Hematopoietic multipotent progenitor cell treated with erythropoietin and hydrocortisone succinate and interleukin-3 and kit ligand, for 17 days (in vitro differentiated cells): ENCODE data around the gene ATP6V1F.

Experiments
- DNase-seq: peaks from one replicate; pipeline ENCODE4 v3.0.0-alpha.2; 2015; ENCODE audit warnings: low spot score

ATP6V1F gene

GRCh38 chr7:128869138-128869943 is 6.7 kb downstream of the ATP6V1F start:
- no peak for DNase-seq

GRCh38 chr7:128869944-128870285 is 7.3 kb downstream of the ATP6V1F start:
- DNase-seq = no peak

GRCh38 chr7:128871050-128871449 is 8.4 kb downstream of the ATP6V1F start:
- no peak for DNase-seq

- no peak for DNase-seq
Measured at GRCh38 chr7:128872394-128872824, 9.8 kb downstream of the ATP6V1F start.

- no peak for DNase-seq
Measured at GRCh38 chr7:128873234-128873633, 10.6 kb downstream of the ATP6V1F start.

- DNase-seq = no peak
Measured at GRCh38 chr7:128874140-128875031, 11.7 kb downstream of the ATP6V1F start.

- no peak for DNase-seq
Measured at GRCh38 chr7:128875523-128875948, 12.9 kb downstream of the ATP6V1F start.

GRCh38 chr7:128876127-128876526 is 13.5 kb downstream of the ATP6V1F start:
- DNase-seq = no peak

- no peak for DNase-seq
Measured at GRCh38 chr7:128876586-128876977, 13.9 kb downstream of the ATP6V1F start.

- DNase-seq = no peak
Measured at GRCh38 chr7:128876978-128877755, 14.5 kb downstream of the ATP6V1F start.

GRCh38 chr7:128877756-128878120 is 15.1 kb downstream of the ATP6V1F start:
- no peak for DNase-seq

- no peak for DNase-seq
Measured at GRCh38 chr7:128878226-128879105, 15.8 kb downstream of the ATP6V1F start.

- no peak for DNase-seq
Measured at GRCh38 chr7:128879461-128879938, 16.8 kb downstream of the ATP6V1F start.

GRCh38 chr7:128879939-128880746 is 17.5 kb downstream of the ATP6V1F start:
- no peak for DNase-seq

- DNase-seq = no peak
Measured at GRCh38 chr7:128880791-128881457, 18.3 kb downstream of the ATP6V1F start.

- no peak for DNase-seq
Measured at GRCh38 chr7:128881458-128882125, 18.9 kb downstream of the ATP6V1F start.

GRCh38 chr7:128882134-128882533 is 19.5 kb downstream of the ATP6V1F start:
- DNase-seq = no peak

- DNase-seq = peak; percentile 77
Measured at GRCh38 chr7:128883622-128884448, 21.2 kb downstream of the ATP6V1F start.
